GM23338 (cell line): ENCODE results near the gene HYAL2. TPM values are rescaled to one million over a fixed set of nuclear protein-coding genes. Genes with fewer than 3 reads are reported as not detected.

Experiments
- ATAC-seq: fragments of 200-7000 bp; cut with Tn5 transposase; 3 replicates; pipeline ENCODE4 v1.9.1; 2020
- DNase-seq: peaks from one replicate; pipeline ENCODE4 v3.0.0-alpha.2; 2015; ENCODE audit warnings: low spot score
- H2AFZ ChIP-seq: fragments of 200-600 bp; sonication (generic); 2 replicates; pipeline ENCODE4 v1.8.0; 2016; ENCODE audit warnings: antibody characterized with exemption, mild to moderate bottlenecking, moderate library complexity
- H3F3A ChIP-seq: fragments of 200-600 bp; sonication (generic); replicated peaks from 2 replicates; pipeline ENCODE4 v1.8.0; 2017; ENCODE audit warnings: antibody characterized with exemption, mixed run types, low read depth
- H3K27ac ChIP-seq: fragments of 200-600 bp; sonication (generic); 2 replicates; pipeline ENCODE4 v1.6.1; 2016; ENCODE audit warnings: low read depth
- H3K27me3 ChIP-seq: fragments of 200-600 bp; sonication (generic); 2 replicates; pipeline ENCODE4 v1.8.0; 2016; ENCODE audit warnings: mild to moderate bottlenecking, mixed run types, moderate library complexity; ENCODE audit not compliant: insufficient read depth
- H3K36me3 ChIP-seq: fragments of 200-600 bp; sonication (generic); 2 replicates; pipeline ENCODE4 v1.8.0; 2016; ENCODE audit warnings: mild to moderate bottlenecking; ENCODE audit not compliant: insufficient read depth
- H3K4me1 ChIP-seq: fragments of 200-600 bp; sonication (generic); 2 replicates; pipeline ENCODE4 v1.8.0; 2016; ENCODE audit warnings: mild to moderate bottlenecking, moderate library complexity; ENCODE audit not compliant: insufficient read depth
- H3K4me2 ChIP-seq: fragments of 200-600 bp; sonication (generic); 2 replicates; pipeline ENCODE4 v1.7.1; 2017; ENCODE audit warnings: mixed run types
- H3K4me3 ChIP-seq: fragments of 200-600 bp; sonication (generic); 2 replicates; pipeline ENCODE4 v1.6.1; 2016; ENCODE audit warnings: mixed run types
- H3K79me2 ChIP-seq: fragments of 200-600 bp; sonication (generic); replicated peaks from 2 replicates; pipeline ENCODE4 v1.8.0; 2017; ENCODE audit warnings: mild to moderate bottlenecking; ENCODE audit not compliant: insufficient read depth
- H3K9me2 ChIP-seq: fragments of 200-600 bp; sonication (generic); 2 replicates; pipeline ENCODE4 v1.8.0; 2017; ENCODE audit not compliant: insufficient read depth
- H4K20me1 ChIP-seq: fragments of 200-600 bp; sonication (generic); replicated peaks from 2 replicates; pipeline ENCODE4 v1.8.0; 2017; ENCODE audit warnings: mild to moderate bottlenecking; ENCODE audit not compliant: insufficient read depth
- H3K27ac Mint-ChIP-seq: 2 replicates; pipeline ENCODE4 v1.8.0; 2020; ENCODE audit warnings: inconsistent platforms, mild to moderate bottlenecking, moderate library complexity, mixed read lengths
- H3K27me3 Mint-ChIP-seq: 3 replicates; pipeline ENCODE4 v1.8.0; 2022; ENCODE audit warnings: low read depth, mild to moderate bottlenecking, moderate library complexity, mixed read lengths, inconsistent platforms; ENCODE audit not compliant: insufficient read depth, poor library complexity
- H3K36me3 Mint-ChIP-seq: 3 replicates; pipeline ENCODE4 v1.8.0; 2021; ENCODE audit warnings: low read depth, mild to moderate bottlenecking, inconsistent platforms, moderate library complexity, mixed read lengths
- H3K4me1 Mint-ChIP-seq: 3 replicates; pipeline ENCODE4 v1.8.0; 2020; ENCODE audit warnings: mild to moderate bottlenecking, inconsistent platforms, mixed read lengths
- H3K4me3 Mint-ChIP-seq: 3 replicates; pipeline ENCODE4 v1.8.0; 2021; ENCODE audit warnings: moderate library complexity, mild to moderate bottlenecking, inconsistent platforms, mixed read lengths
- H3K9me3 Mint-ChIP-seq: 3 replicates; pipeline ENCODE4 v1.8.0; 2020; ENCODE audit warnings: moderate library complexity, mild to moderate bottlenecking, inconsistent platforms, mixed read lengths
- CREB1 ChIP-seq: fragments of 250-450 bp; sonication (Bioruptor Pico); IDR thresholded peaks from 2 replicates; pipeline ENCODE4 v1.5.0; 2020; ENCODE audit warnings: low read depth, mild to moderate bottlenecking, moderate library complexity
- CTCF ChIP-seq, 2 experiments: fragments of 200-600 bp in 1 of 2; sonication (generic) in 1 of 2; conservative IDR thresholded peaks; 2 replicates each; pipeline versions ENCODE4 v1.5.1 to v1.6.1; 2016 to 2017; ENCODE audit warnings: antibody characterized with exemption in 2 of 2, low read depth in 2 of 2, mild to moderate bottlenecking in 2 of 2, moderate library complexity in 1 of 2
- ETS1 ChIP-seq: IDR thresholded peaks from 2 replicates; pipeline ENCODE4 v1.6.1; 2016; ENCODE audit warnings: antibody characterized with exemption
- EZH2phosphoT487 ChIP-seq: fragments of 200-600 bp; sonication (generic); IDR thresholded peaks from one replicate; pipeline ENCODE4 v1.8.1; 2018; ENCODE audit warnings: antibody characterized with exemption; ENCODE audit not compliant: unreplicated experiment
- JUNB ChIP-seq: IDR thresholded peaks from one replicate; pipeline ENCODE4 v1.6.1; 2016; ENCODE audit warnings: antibody characterized with exemption; ENCODE audit not compliant: unreplicated experiment
- NANOG ChIP-seq: IDR thresholded peaks from 2 replicates; pipeline ENCODE4 v1.6.1; 2016; ENCODE audit warnings: antibody characterized with exemption, borderline replicate concordance
- POLR2AphosphoS5 ChIP-seq: IDR thresholded peaks from 2 replicates; pipeline ENCODE4 v1.6.1; 2016; ENCODE audit warnings: antibody characterized with exemption, low read depth
- polyA plus RNA-seq: library from polyadenylated mRNA; unstranded; fragments of >200 nt; fragmentation: Nextera tagmentation; extraction: Ambion mirVana; gene quantifications from 2 replicates; pipeline ENCODE4 v1.2.1, GENCODE V29; 2016
- total RNA-seq: library from RNA; depleted of rRNA; stranded (reverse); fragments of >200 nt; shearing (Covaris generic); gene quantifications from 2 replicates; pipeline ENCODE4 v1.2.3, GENCODE V29; 2014

HYAL2 gene
- total and polyA plus RNA-seq, 2 experiments from 2014 or later = 28.9 to 74.3 TPM

GRCh38 chr3:50324351-50325112 lies 2.0 kb upstream of the HYAL2 start:
- H3F3A ChIP-seq = peaks cover 33% of the 10 kb centered on the region; the same call in 1 of the 2 replicates
- 0 out of 2 replicates have a peak overlapping the region, but pooled peaks have one; percentile 34 for H3K27ac Mint-ChIP-seq
- H3K4me2 ChIP-seq = no peak overlapping the region
- H3K4me1 ChIP-seq = peaks cover 24% of the 10 kb centered on the region
- H3K9me2 ChIP-seq = no peaks in the 10 kb centered on the region
- DNase-seq (peak; percentile 95), ATAC-seq (peak; percentile 8)
- no peak overlapping the region for H3K27ac ChIP-seq
- H4K20me1 ChIP-seq = peaks cover 13% of the 10 kb centered on the region; the same call in 1 of the 2 replicates
- peak; percentile 84 to 96 for TF ChIP-seq CTCF (conservative IDR thresholded peaks at IDR 0.05; ENCODE audit: low read depth in 2 of 2)
- TF ChIP-seq NANOG = no peak
- TF ChIP-seq CREB1 (CRISPR knock-in tag) = peak; percentile 49; the same call in 1 of the 2 replicates
- no peak for TF ChIP-seq ETS1
- no peak overlapping the region for H2AFZ ChIP-seq
- peaks cover 40% of the 10 kb centered on the region for H3K4me1 Mint-ChIP-seq
- H3K4me3 ChIP-seq = no peak overlapping the region
- H3K36me3 ChIP-seq = peaks cover under 1% of the 10 kb centered on the region; the same call in 1 of the 2 replicates
- H3K27me3 Mint-ChIP-seq = peaks cover 16% of the 10 kb centered on the region
- peaks cover 26% of the 10 kb centered on the region for H3K79me2 ChIP-seq
- peak overlapping the region; percentile 38 for H3K4me3 Mint-ChIP-seq
- H3K9me3 Mint-ChIP-seq = no peaks in the 10 kb centered on the region
- H3K36me3 Mint-ChIP-seq = peaks cover 25% of the 10 kb centered on the region
- H3K27me3 ChIP-seq = no peaks in the 10 kb centered on the region

- Mint-ChIP-seq H3K9me3 (no peaks in the 10 kb centered on the region), H3K36me3 (peaks cover 32% of the 10 kb centered on the region), H3K4me3 (no peak overlapping the region; the same call in 1 of the 3 replicates), H3K27me3 (peaks cover 16% of the 10 kb centered on the region), H3K27ac (no peak overlapping the region), H3K4me1 (peaks cover 46% of the 10 kb centered on the region)
- Histone ChIP-seq H3K4me2 (peak overlapping the region; percentile 99; the same call in 1 of the 2 replicates), H4K20me1 (peaks cover 13% of the 10 kb centered on the region; the same call in 1 of the 2 replicates), H3K4me3 (no peak overlapping the region), H3K79me2 (peaks cover 34% of the 10 kb centered on the region), H3K27me3 (no peaks in the 10 kb centered on the region), H3K36me3 (peaks cover 8% of the 10 kb centered on the region), H2AFZ (no peak overlapping the region), H3K9me2 (no peaks in the 10 kb centered on the region), H3K27ac (no peak overlapping the region), H3K4me1 (peaks cover 24% of the 10 kb centered on the region), H3F3A (peaks cover 28% of the 10 kb centered on the region; the same call in 1 of the 2 replicates)
- DNase-seq (no peak), ATAC-seq (no peak)
- TF ChIP-seq CREB1 (CRISPR knock-in tag) (no peak), ETS1 (no peak), JUNB (no peak), CTCF (conservative IDR thresholded peaks at IDR 0.05; ENCODE audit: low read depth in 2 of 2) (no peak), POLR2AphosphoS5 (no peak), EZH2phosphoT487 (no peak)
Measured at GRCh38 chr3:50323614-50324199, 1.2 kb upstream of the HYAL2 start.
